CD8-positive, alpha-beta memory T cell (primary cell): ENCODE data around the gene RPH3AL. TPM values are rescaled to one million over a fixed set of nuclear protein-coding genes. Genes with fewer than 3 reads are reported as not detected.

ENCODE experiments used
- CTCF ChIA-PET: fragments of 350-600 bp; sonication (Branson Sonifier 250); formaldehyde crosslinking; loops from one replicate; lab custom pipeline; 2021; ENCODE audit warnings: antibody characterized with exemption; lab: Charles Lee
- POLR2A ChIA-PET: fragments of 350-600 bp; sonication (Branson Sonifier 250); formaldehyde crosslinking; loops from one replicate; lab custom pipeline; 2021; ENCODE audit warnings: antibody characterized with exemption; lab: Charles Lee
- DNase-seq, 5 donors: peaks; one replicate each; pipeline versions ENCODE4 v3.0.0 to v3.0.0-alpha.2; 2020 to 2022; ENCODE audit warnings: mixed read lengths in 1 of 5
- H3K27ac ChIP-seq: one replicate; pipeline ENCODE4 v1.7.0; 2013; ENCODE audit warnings: low read depth, mild to moderate bottlenecking, low read length, moderate library complexity
- H3K27me3 ChIP-seq: 2 replicates; pipeline ENCODE4 v1.7.0; 2013; ENCODE audit warnings: low read length, mild to moderate bottlenecking; ENCODE audit not compliant: insufficient read depth, poor library complexity, severe bottlenecking
- H3K36me3 ChIP-seq: 2 replicates; pipeline ENCODE4 v1.7.0; 2013; ENCODE audit warnings: mild to moderate bottlenecking, low read length, moderate library complexity; ENCODE audit not compliant: insufficient read depth
- H3K4me1 ChIP-seq: 2 replicates; pipeline ENCODE4 v1.7.0; 2013; ENCODE audit warnings: mild to moderate bottlenecking, low read length, moderate library complexity; ENCODE audit not compliant: insufficient read depth
- H3K4me3 ChIP-seq: 2 replicates; pipeline ENCODE4 v1.7.0; 2013; ENCODE audit warnings: mild to moderate bottlenecking, low read length
- H3K9me3 ChIP-seq: 2 replicates; pipeline ENCODE4 v1.7.0; 2013; ENCODE audit warnings: mild to moderate bottlenecking, low read length
- H3K27ac Mint-ChIP-seq, 8 donors: one replicate each; pipeline ENCODE4 v1.8.0; 2020 to 2021; ENCODE audit warnings: mixed read lengths in 8 of 8, mild to moderate bottlenecking in 6 of 8, inconsistent platforms in 3 of 8, moderate library complexity in 3 of 8
- H3K27me3 Mint-ChIP-seq, 2 donors: one replicate each; pipeline ENCODE4 v1.8.0; 2020 to 2021; ENCODE audit warnings: mixed read lengths in 2 of 2, mild to moderate bottlenecking in 1 of 2, moderate library complexity in 1 of 2
- H3K36me3 Mint-ChIP-seq, 3 donors: one replicate each; pipeline ENCODE4 v1.8.0; 2020 to 2021; ENCODE audit warnings: mixed read lengths in 3 of 3, inconsistent platforms in 1 of 3, mild to moderate bottlenecking in 1 of 3
- H3K4me1 Mint-ChIP-seq, 3 donors: one replicate each; pipeline ENCODE4 v1.8.0; 2020 to 2021; ENCODE audit warnings: mixed read lengths in 3 of 3, inconsistent platforms in 1 of 3, mild to moderate bottlenecking in 1 of 3
- H3K4me3 Mint-ChIP-seq, 7 donors: one replicate each; pipeline ENCODE4 v1.8.0; 2020 to 2021; ENCODE audit warnings: mixed read lengths in 7 of 7, mild to moderate bottlenecking in 6 of 7, moderate library complexity in 4 of 7, inconsistent platforms in 2 of 7
- H3K9me3 Mint-ChIP-seq, 5 donors: one replicate each; pipeline ENCODE4 v1.8.0; 2020 to 2022; ENCODE audit warnings: mixed read lengths in 5 of 5, mild to moderate bottlenecking in 3 of 5, moderate library complexity in 2 of 5, inconsistent platforms in 1 of 5
- polyA plus RNA-seq: library from polyadenylated mRNA; unstranded; fragments of 300-500 nt; fragmentation: Illumina TruSeq; gene quantifications from one replicate; pipeline ENCODE4 v1.2.3, GENCODE V29; 2021
- total RNA-seq, 2 experiments: library from RNA; stranded (reverse); gene quantifications; one replicate each; pipeline ENCODE4 v1.2.3, GENCODE V29; 2021

RPH3AL gene
- total and polyA plus RNA-seq, 3 experiments from 2014 or later, result 0.91 to 3.7 (median 2.0) TPM

GRCh38 chr17:230395-230770 is 122.2 kb downstream of the RPH3AL start:
- Mint-ChIP-seq H3K9me3 (no peaks in the 10 kb centered on the region), H3K36me3 (no peaks in the 10 kb centered on the region), H3K4me3 (no peak overlapping the region), H3K4me1 (no peaks in the 10 kb centered on the region), H3K27ac (peak overlapping the region in 1 of 8 donors; percentile 43), H3K27me3 (peaks cover 0 to 1% of the 10 kb centered on the region in 2 donors)
- Histone ChIP-seq H3K27me3 (no peaks in the 10 kb centered on the region), H3K9me3 (no peaks in the 10 kb centered on the region), H3K27ac (no peak overlapping the region), H3K36me3 (no peaks in the 10 kb centered on the region), H3K4me3 (no peak overlapping the region), H3K4me1 (no peaks in the 10 kb centered on the region)
- DNase-seq, result no peak
- ChIA-PET POLR2A (no interaction called here), CTCF (no interaction called here)

DNA sequence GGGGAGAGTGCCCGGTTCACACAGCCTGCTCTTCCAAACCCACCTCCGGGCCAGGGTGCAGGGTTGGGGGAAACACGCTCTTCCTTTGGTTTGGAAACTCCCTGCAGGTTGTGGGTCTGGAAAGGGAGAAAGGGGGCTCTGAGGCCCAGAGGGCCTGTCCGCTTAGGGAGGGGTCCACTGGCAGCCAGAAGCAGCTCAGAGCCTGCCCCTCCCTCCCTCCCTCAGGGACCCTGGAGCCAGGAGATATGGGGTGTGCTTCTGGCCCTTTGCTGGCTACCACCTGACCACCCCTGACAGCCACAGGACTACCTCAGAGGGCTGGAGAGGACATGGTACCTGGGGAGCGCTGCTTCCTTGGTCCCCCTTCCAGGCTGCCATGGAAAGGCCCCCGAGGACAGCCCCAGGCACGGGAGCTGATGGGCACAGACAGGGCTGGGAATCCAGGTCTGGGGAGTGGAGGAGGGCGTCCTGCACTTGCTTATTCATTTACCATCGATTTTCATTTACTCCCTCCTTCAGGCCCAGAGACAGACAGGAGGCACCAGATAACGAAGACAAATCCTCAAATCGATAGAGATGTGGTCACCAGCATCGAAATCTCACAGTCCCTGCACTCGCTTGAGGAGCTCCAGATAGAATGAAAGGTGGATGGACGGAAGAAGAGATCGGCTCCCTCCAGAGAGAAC is 122.8 kb downstream of the RPH3AL start:
- Mint-ChIP-seq H3K9me3 (no peaks in the 10 kb centered on the region), H3K4me3 (no peak overlapping the region), H3K36me3 (no peaks in the 10 kb centered on the region), H3K27ac (peak overlapping the region in 1 of 8 donors; percentile 73), H3K4me1 (no peaks in the 10 kb centered on the region), H3K27me3 (peaks cover 0 to 1% of the 10 kb centered on the region in 2 donors)
- Histone ChIP-seq H3K4me3 (no peak overlapping the region), H3K9me3 (no peaks in the 10 kb centered on the region), H3K27ac (no peak overlapping the region), H3K27me3 (no peaks in the 10 kb centered on the region), H3K36me3 (no peaks in the 10 kb centered on the region), H3K4me1 (no peaks in the 10 kb centered on the region)
- peak in 1 of 5 donors; percentile 18 for DNase-seq
- ChIA-PET CTCF (no interaction called here), POLR2A (no interaction called here)

GRCh38 chr17:228951-229708 is 123.5 kb downstream of the RPH3AL start:
- no peaks in the 10 kb centered on the region for H3K36me3 ChIP-seq
- Mint-ChIP-seq H3K4me3 (no peak overlapping the region), H3K9me3 (no peaks in the 10 kb centered on the region), H3K4me1 (no peaks in the 10 kb centered on the region), H3K27me3 (peaks cover 0 to 1% of the 10 kb centered on the region in 2 donors), H3K36me3 (no peaks in the 10 kb centered on the region), H3K27ac (no peak overlapping the region)
- no peaks in the 10 kb centered on the region for H3K27me3 ChIP-seq
- no peak overlapping the region for H3K27ac ChIP-seq
- H3K4me1 ChIP-seq, result no peaks in the 10 kb centered on the region
- H3K4me3 ChIP-seq, result no peak overlapping the region
- CTCF ChIA-PET, result no interaction called here
- DNase-seq, result peak in 1 of 5 donors; percentile 9
- H3K9me3 ChIP-seq, result no peaks in the 10 kb centered on the region
- POLR2A ChIA-PET, result no interaction called here

- H3K27ac Mint-ChIP-seq, result no peak overlapping the region
- H3K4me1 Mint-ChIP-seq, result no peaks in the 10 kb centered on the region
- Histone ChIP-seq H3K4me1 (no peaks in the 10 kb centered on the region), H3K36me3 (no peaks in the 10 kb centered on the region), H3K4me3 (no peak overlapping the region), H3K27me3 (no peaks in the 10 kb centered on the region), H3K27ac (no peak overlapping the region), H3K9me3 (no peaks in the 10 kb centered on the region)
- H3K36me3 Mint-ChIP-seq, result no peaks in the 10 kb centered on the region
- peak in 1 of 5 donors; percentile 29 for DNase-seq
- H3K4me3 Mint-ChIP-seq, result no peak overlapping the region
- ChIA-PET CTCF (no interaction called here), POLR2A (no interaction called here)
- H3K27me3 Mint-ChIP-seq, result peaks cover 0 to 1% of the 10 kb centered on the region in 2 donors
- H3K9me3 Mint-ChIP-seq, result no peaks in the 10 kb centered on the region
These were observed 124.5 kb downstream of the RPH3AL start for GRCh38 chr17:227946-228615.

DNA sequence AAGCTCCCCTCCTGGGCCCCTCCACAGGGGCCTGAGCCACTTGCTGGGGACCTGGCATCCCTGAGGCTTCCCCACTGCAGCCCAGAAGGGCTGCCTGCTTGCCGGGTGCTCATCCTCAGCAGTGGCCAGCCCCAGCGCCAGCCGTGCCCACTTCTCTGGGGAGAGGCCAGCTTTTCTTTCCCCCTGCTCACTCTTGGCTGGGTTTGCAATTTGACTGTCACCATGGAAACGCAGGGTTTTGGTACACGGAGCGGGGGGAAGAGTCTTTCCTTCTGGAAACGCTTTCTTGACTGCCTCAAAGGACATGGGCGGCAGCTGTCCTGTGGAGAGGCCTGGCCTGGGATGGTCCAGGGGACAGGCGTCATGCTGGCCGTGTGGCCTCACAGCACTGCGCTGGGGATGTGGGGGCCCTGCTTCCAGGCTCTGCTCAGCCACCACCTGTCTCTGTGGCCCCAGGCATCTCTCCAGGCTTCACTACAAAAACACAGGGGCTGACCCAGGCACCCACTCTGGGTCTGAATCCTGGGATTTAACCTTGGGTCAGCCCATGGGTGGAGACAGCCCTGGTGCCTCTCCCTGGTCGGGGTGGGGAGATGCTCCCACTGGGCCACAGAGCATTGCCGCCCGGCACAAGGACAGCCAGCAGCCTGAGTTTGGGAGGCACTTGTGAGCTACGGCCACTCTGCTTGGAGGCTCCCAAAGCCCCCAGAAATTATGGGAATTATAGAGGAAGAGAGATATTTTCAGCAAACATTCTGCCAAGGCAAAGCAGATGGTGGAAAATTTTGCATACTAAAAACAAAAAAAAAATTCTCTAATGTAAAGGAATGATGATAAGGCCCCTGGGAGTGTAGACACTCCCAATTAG is 125.3 kb downstream of the RPH3AL start:
- no peaks in the 10 kb centered on the region for H3K36me3 Mint-ChIP-seq
- ChIA-PET CTCF (no interaction called here), POLR2A (no interaction called here)
- peak overlapping the region in 1 of 8 donors; percentile 50 for H3K27ac Mint-ChIP-seq
- Histone ChIP-seq H3K9me3 (no peaks in the 10 kb centered on the region), H3K27me3 (no peaks in the 10 kb centered on the region), H3K36me3 (no peaks in the 10 kb centered on the region), H3K4me3 (no peak overlapping the region), H3K27ac (no peak overlapping the region), H3K4me1 (no peaks in the 10 kb centered on the region)
- H3K4me3 Mint-ChIP-seq, result no peak overlapping the region
- H3K9me3 Mint-ChIP-seq, result no peaks in the 10 kb centered on the region
- no peaks in the 10 kb centered on the region for H3K4me1 Mint-ChIP-seq
- H3K27me3 Mint-ChIP-seq, result peaks cover 0 to 1% of the 10 kb centered on the region in 2 donors
- peak in 1 of 5 donors; percentile 26 for DNase-seq

DNA sequence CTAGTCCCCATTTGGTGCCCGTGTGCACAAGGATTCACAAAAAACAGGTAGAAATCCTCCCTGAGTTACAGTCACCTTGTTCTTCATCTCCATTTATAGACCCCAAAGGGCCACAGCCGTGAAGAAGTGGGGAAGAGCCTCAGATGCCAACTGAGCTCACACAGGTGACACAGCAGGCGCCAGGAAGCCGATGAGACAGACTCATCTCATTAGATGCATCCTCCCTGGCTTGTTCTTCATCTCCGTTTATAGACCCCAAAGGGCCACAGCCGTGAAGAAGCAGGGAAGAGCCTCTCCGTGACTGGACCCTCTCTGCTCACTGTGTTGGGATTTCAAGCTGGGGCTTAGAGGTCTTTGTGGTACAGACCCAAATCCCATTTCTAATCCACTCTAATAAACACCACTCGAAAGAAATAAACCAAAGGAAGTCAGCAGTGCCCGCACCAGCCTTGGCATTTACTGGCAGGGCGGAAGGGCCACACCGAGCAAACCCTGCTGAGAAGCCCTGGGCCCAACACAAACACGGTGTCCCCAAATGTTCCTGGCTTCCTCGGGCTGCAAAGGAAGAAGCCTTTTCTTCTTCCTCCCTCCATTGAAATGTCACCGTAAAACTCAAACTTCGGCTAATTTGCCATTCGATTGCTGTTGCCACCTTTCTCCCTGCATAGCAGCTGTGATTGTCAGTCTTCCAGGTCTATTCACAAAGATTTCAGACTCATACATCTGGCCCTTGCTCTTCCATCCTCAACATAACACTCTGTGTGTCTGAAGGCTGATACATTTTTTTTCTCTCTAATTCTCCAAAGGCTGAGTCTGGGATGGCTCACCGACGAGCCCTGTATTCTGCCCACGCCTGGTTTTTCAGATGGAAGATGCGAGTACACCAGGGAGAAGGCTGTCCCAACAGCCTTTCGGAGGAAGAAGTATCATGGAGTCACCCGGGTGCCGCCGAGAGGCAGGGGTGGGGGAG is 126.2 kb downstream of the RPH3AL start:
- H3K4me3 ChIP-seq, result no peak overlapping the region
- Mint-ChIP-seq H3K27ac (peak overlapping the region in 1 of 8 donors; percentile 5), H3K9me3 (no peaks in the 10 kb centered on the region), H3K4me3 (no peak overlapping the region), H3K36me3 (no peaks in the 10 kb centered on the region), H3K4me1 (no peaks in the 10 kb centered on the region), H3K27me3 (peaks cover 0 to 1% of the 10 kb centered on the region in 2 donors)
- peak in 1 of 5 donors; percentile 23 for DNase-seq
- no peaks in the 10 kb centered on the region for H3K36me3 ChIP-seq
- no peaks in the 10 kb centered on the region for H3K9me3 ChIP-seq
- no peaks in the 10 kb centered on the region for H3K4me1 ChIP-seq
- no peak overlapping the region for H3K27ac ChIP-seq
- ChIA-PET POLR2A (no interaction called here), CTCF (no interaction called here)
- no peaks in the 10 kb centered on the region for H3K27me3 ChIP-seq

GRCh38 chr17:225551-225950 is 127.1 kb downstream of the RPH3AL start:
- no peak overlapping the region for H3K4me3 ChIP-seq
- H3K27me3 ChIP-seq, result no peaks in the 10 kb centered on the region
- Mint-ChIP-seq H3K9me3 (no peaks in the 10 kb centered on the region), H3K4me1 (no peaks in the 10 kb centered on the region), H3K27me3 (no peaks in the 10 kb centered on the region), H3K4me3 (no peak overlapping the region), H3K36me3 (no peaks in the 10 kb centered on the region), H3K27ac (no peak overlapping the region)
- ChIA-PET CTCF (no interaction called here), POLR2A (no interaction called here)
- DNase-seq, result peak in 1 of 5 donors; percentile 24
- no peak overlapping the region for H3K27ac ChIP-seq
- H3K4me1 ChIP-seq, result no peaks in the 10 kb centered on the region
- no peaks in the 10 kb centered on the region for H3K9me3 ChIP-seq
- H3K36me3 ChIP-seq, result no peaks in the 10 kb centered on the region
